Measurements from ENCODE around the gene CLEC9A. TPM values are rescaled to one million over a fixed set of nuclear protein-coding genes. Genes with fewer than 3 reads are reported as not detected.

Gene CLEC9A
- total RNA-seq, 2 donors from 2014 or later: 0.47 TPM; not detected in 1

DNA sequence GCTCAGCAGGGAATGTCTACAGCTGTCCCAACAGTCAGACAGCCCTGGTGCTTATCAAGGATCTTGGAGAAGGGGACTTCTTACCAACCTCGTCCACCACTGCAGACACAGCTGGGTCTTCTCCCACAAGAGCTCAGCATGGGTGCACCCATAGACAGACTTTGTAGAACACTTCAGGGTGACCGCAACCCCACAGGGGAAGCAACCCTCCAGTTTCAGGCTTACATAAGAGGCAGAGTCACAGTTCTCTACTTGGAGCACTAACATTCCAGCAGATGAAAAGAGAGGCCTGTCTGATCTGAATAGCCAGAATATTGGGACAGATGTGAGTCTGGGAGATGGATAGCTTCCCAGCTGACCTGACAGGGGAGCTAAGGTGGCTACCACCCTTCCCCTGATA lies 71.8 kb downstream of the CLEC9A start:
- no peaks in the 10 kb centered on the region for H3K27me3 ChIP-seq
- no peak overlapping the region for H3K9ac ChIP-seq (ENCODE audit: low read depth in 2 of 2, low read length in 2 of 2)
- H3K36me3 ChIP-seq: no peaks in the 10 kb centered on the region
- no peak overlapping the region for H3K27ac ChIP-seq
- H3K9me3 ChIP-seq: no peaks in the 10 kb centered on the region
- H3K4me3 ChIP-seq: no peak overlapping the region
- no peaks in the 10 kb centered on the region for H3K4me1 ChIP-seq
- no peak for DNase-seq
- TF ChIP-seq, protein P1, sequence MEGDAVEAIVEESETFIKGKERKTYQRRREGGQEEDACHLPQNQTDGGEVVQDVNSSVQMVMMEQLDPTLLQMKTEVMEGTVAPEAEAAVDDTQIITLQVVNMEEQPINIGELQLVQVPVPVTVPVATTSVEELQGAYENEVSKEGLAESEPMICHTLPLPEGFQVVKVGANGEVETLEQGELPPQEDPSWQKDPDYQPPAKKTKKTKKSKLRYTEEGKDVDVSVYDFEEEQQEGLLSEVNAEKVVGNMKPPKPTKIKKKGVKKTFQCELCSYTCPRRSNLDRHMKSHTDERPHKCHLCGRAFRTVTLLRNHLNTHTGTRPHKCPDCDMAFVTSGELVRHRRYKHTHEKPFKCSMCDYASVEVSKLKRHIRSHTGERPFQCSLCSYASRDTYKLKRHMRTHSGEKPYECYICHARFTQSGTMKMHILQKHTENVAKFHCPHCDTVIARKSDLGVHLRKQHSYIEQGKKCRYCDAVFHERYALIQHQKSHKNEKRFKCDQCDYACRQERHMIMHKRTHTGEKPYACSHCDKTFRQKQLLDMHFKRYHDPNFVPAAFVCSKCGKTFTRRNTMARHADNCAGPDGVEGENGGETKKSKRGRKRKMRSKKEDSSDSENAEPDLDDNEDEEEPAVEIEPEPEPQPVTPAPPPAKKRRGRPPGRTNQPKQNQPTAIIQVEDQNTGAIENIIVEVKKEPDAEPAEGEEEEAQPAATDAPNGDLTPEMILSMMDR (IDR thresholded peaks at IDR 0.05): no peak
- intact Hi-C loops (cut with DNase I): no loop called here

DNA sequence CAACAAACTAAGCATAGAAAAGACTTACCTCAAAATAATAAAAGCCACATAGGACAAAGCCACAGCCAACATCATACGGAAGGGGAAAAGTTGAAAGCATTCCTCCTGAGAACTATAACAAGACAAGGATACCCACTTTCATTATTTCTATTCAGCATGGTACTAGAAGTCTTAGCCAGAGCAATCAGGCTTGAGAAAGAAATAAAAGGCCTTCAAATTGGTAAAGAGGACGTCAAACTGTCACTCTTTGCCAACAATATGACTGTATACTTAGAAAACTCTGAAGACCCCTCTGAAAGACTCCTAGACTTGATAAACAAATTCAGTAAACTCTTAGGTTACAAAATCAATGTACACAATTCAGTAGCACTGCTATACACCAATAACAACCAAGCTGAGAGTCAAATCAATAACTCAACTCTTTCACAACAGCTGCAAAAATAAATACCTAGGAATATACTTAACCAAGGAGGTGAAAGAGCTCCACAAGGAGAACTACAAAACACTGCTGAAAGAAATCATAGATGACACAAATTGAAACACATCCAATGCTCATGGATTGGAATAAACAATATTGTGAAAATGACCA lies 79.9 kb downstream of the CLEC9A start:
- H3K9me3 ChIP-seq: no peaks in the 10 kb centered on the region
- no peak overlapping the region for H3K27ac ChIP-seq
- TF ChIP-seq, protein P1 (IDR thresholded peaks at IDR 0.05): no peak
- no peak overlapping the region for H3K4me3 ChIP-seq
- H3K9ac ChIP-seq (ENCODE audit: low read depth in 2 of 2, low read length in 2 of 2): no peak overlapping the region
- H3K36me3 ChIP-seq: no peaks in the 10 kb centered on the region
- intact Hi-C loops (cut with DNase I): no loop called here
- DNase-seq: no peak
- H3K4me1 ChIP-seq: no peaks in the 10 kb centered on the region
- H3K27me3 ChIP-seq: no peaks in the 10 kb centered on the region

DNA sequence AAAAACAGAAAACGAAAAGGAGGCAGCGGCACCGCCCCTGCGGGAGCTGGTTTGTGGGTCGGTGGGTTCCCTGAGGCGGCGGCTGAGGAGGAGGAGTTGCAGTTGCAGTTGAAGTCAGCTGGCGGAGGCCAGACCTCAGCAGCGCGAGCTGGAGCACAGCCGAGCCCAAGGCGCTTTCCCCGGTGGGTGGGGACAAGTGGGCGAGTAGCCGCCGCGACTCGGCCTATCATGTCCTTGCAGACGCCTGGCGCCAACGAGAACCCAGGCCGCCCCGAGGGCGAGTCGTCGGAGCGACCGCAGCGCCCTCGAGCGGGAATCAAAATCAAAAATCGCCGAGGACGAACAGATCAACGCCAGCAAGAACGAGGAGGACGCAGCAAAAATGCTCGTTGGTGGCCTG lies 81.0 kb downstream of the CLEC9A start:
- no peak overlapping the region for H3K9ac ChIP-seq (ENCODE audit: low read depth in 2 of 2, low read length in 2 of 2)
- no peak overlapping the region for H3K4me3 ChIP-seq
- no peaks in the 10 kb centered on the region for H3K36me3 ChIP-seq
- DNase-seq: no peak
- no peak overlapping the region for H3K27ac ChIP-seq
- no peaks in the 10 kb centered on the region for H3K9me3 ChIP-seq
- intact Hi-C loops (cut with DNase I): no loop called here
- TF ChIP-seq, protein P1 (IDR thresholded peaks at IDR 0.05): no peak
- H3K4me1 ChIP-seq: no peaks in the 10 kb centered on the region
- H3K27me3 ChIP-seq: no peaks in the 10 kb centered on the region

DNA sequence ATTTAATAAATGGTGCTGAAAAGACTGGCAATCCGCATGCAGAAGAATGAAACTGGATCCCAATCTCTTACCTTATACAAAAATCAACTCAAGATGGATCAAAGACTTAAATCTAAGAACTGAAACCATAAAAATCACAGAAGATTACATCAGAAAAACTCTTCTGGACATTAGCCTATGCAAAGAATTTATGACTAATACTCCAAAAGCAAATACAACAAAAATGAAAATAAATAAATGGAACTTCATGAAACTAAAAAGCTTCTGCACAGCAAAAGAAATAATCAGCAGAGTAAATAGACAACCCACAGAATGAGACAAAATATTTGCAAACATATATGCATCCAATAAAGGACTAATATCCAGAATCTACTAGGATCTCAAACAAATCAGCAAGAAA lies 82.6 kb downstream of the CLEC9A start:
- intact Hi-C loops (cut with DNase I): no loop called here
- Histone ChIP-seq H3K36me3 (no peaks in the 10 kb centered on the region), H3K4me3 (no peak overlapping the region), H3K27ac (no peak overlapping the region), H3K27me3 (no peaks in the 10 kb centered on the region), H3K4me1 (no peaks in the 10 kb centered on the region), H3K9ac (ENCODE audit: low read depth in 2 of 2, low read length in 2 of 2) (no peak overlapping the region), H3K9me3 (no peaks in the 10 kb centered on the region)
- no peak for DNase-seq
- TF ChIP-seq, protein P1 (IDR thresholded peaks at IDR 0.05): no peak

DNA sequence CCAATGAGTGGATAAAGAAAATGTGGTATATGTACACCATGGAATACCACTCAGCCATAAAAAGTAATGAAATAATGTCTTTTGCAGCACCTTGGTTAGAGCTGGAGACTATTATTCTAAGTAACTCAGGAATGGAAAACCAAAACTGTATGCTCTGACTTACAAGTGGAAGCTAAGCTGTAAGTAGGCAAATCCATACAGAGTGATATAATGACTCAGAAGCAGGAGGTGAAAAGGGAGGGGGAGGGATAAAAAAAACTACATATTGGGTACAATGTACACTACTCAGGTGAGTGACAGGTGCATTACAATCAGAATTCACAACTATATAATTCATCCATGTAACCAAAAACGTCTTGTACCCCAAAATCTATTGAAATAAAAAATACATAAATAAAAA lies 83.4 kb downstream of the CLEC9A start:
- TF ChIP-seq, protein P1 (IDR thresholded peaks at IDR 0.05): no peak
- Histone ChIP-seq H3K4me1 (no peaks in the 10 kb centered on the region), H3K36me3 (no peaks in the 10 kb centered on the region), H3K9ac (ENCODE audit: low read depth in 2 of 2, low read length in 2 of 2) (no peak overlapping the region), H3K27ac (no peak overlapping the region), H3K9me3 (no peaks in the 10 kb centered on the region), H3K27me3 (no peaks in the 10 kb centered on the region), H3K4me3 (no peak overlapping the region)
- DNase-seq: no peak
- intact Hi-C loops (cut with DNase I): no loop called here

All from colonic mucosa (tissue), 4 donors.